CD4-positive, alpha-beta T cell (primary cell): Measurements from ENCODE around the gene EFR3B. TPM values are rescaled to one million over a fixed set of nuclear protein-coding genes. Genes with fewer than 3 reads are reported as not detected.

Experiments used
- ATAC-seq: fragments of 200-7000 bp; cut with Tn5 transposase; one replicate; pipeline ENCODE4 v1.10.0; 2022; ENCODE audit warnings: mild to moderate bottlenecking; ENCODE audit not compliant: poor library complexity
- CTCF ChIA-PET: fragments of 350-600 bp; sonication (Branson Sonifier 250); formaldehyde crosslinking; loops from one replicate; lab custom pipeline; 2021; ENCODE audit warnings: antibody characterized with exemption, inconsistent platforms; lab: Charles Lee
- POLR2A ChIA-PET: fragments of 350-600 bp; sonication (Branson Sonifier 250); formaldehyde crosslinking; loops from one replicate; lab custom pipeline; 2021; ENCODE audit warnings: antibody characterized with exemption, inconsistent platforms; lab: Charles Lee
- DNase-seq, 14 experiments: peaks; one replicate each; pipeline ENCODE4 v3.0.0-alpha.2; 2013 to 2020; ENCODE audit warnings: mixed read lengths in 2 of 14
- H3K27ac ChIP-seq, 2 donors: one replicate each; pipeline versions ENCODE4 v1.5.1 to v1.7.0; 2013; ENCODE audit warnings: low read length in 2 of 2, low read depth in 1 of 2, mild to moderate bottlenecking in 1 of 2
- H3K27me3 ChIP-seq, 2 experiments: 1 replicate in 1 of 2; 2 replicates in 1 of 2; pipeline versions ENCODE4 v1.6.1 to v1.7.0; 2013; ENCODE audit warnings: low read length in 2 of 2, control low read depth in 1 of 2, mild to moderate bottlenecking in 1 of 2, moderate library complexity in 1 of 2; ENCODE audit not compliant: insufficient read depth in 2 of 2, control insufficient read depth in 1 of 2
- H3K36me3 ChIP-seq: one replicate; pipeline ENCODE4 v1.6.1; 2013; ENCODE audit warnings: low read length, control low read depth; ENCODE audit not compliant: insufficient read depth
- H3K4me1 ChIP-seq: one replicate; pipeline ENCODE4 v1.6.1; 2013; ENCODE audit warnings: low read length, control low read depth; ENCODE audit not compliant: insufficient read depth
- H3K4me3 ChIP-seq: one replicate; pipeline ENCODE4 v1.5.1; 2013; ENCODE audit warnings: mild to moderate bottlenecking, low read length, moderate library complexity
- H3K9me3 ChIP-seq, 2 experiments: 1 replicate in 1 of 2; 2 replicates in 1 of 2; pipeline versions ENCODE4 v1.6.1 to v1.7.0; 2013; ENCODE audit warnings: low read length in 2 of 2, mild to moderate bottlenecking in 2 of 2, control low read depth in 1 of 2, moderate library complexity in 1 of 2; ENCODE audit not compliant: control insufficient read depth in 1 of 2, insufficient read depth in 1 of 2
- H3K27ac Mint-ChIP-seq: one replicate; pipeline ENCODE4 v1.8.0; 2020; ENCODE audit warnings: mixed read lengths
- H3K27me3 Mint-ChIP-seq: one replicate; pipeline ENCODE4 v1.8.0; 2021; ENCODE audit warnings: mixed read lengths
- H3K36me3 Mint-ChIP-seq: one replicate; pipeline ENCODE4 v1.8.0; 2021; ENCODE audit warnings: low read depth, mixed read lengths
- H3K4me1 Mint-ChIP-seq: one replicate; pipeline ENCODE4 v1.8.0; 2021; ENCODE audit warnings: low read depth, mixed read lengths
- H3K4me3 Mint-ChIP-seq: one replicate; pipeline ENCODE4 v1.8.0; 2020; ENCODE audit warnings: mild to moderate bottlenecking, mixed read lengths
- H3K9me3 Mint-ChIP-seq: one replicate; pipeline ENCODE4 v1.8.0; 2020; ENCODE audit warnings: mixed read lengths
- CTCF ChIP-seq: fragments of 200-600 bp; IDR thresholded peaks from one replicate; pipeline ENCODE4 v1.8.0; 2022; ENCODE audit warnings: antibody characterized with exemption, mild to moderate bottlenecking
- intact Hi-C, 2 experiments: fragments of 100-400 bp; cut with DNase I in 1 of 2; cut with micrococcal nuclease in 1 of 2; formaldehyde crosslinking; loops; one replicate each; pipeline versions ENCODE4 v1.15.1 to v1.9.0; 2023 to 2025; cut with DNase I, micrococcal nuclease
- total RNA-seq, 174 experiments: library from RNA in 2 of 174; stranded (reverse) in 2 of 174; gene quantifications; one replicate each; pipeline ENCODE4 v1.2.3 and lab custom pipeline; 2021 to 2026

The EFR3B gene
- total RNA-seq, 2 experiments from 2014 or later, result 0.11 TPM; not detected in 1

GRCh38 chr2:25082002-25082622 lies 40.2 kb downstream of the EFR3B start:
- no peak for TF ChIP-seq CTCF
- CTCF ChIA-PET, result no interaction called here
- ATAC-seq (no peak), DNase-seq (no peak)
- no peak overlapping the region for H3K4me3 ChIP-seq
- H3K9me3 ChIP-seq, result no peaks in the 10 kb centered on the region
- H3K27me3 Mint-ChIP-seq, result peaks cover 14% of the 10 kb centered on the region
- H3K4me3 Mint-ChIP-seq, result no peak overlapping the region
- H3K9me3 Mint-ChIP-seq, result no peaks in the 10 kb centered on the region
- POLR2A ChIA-PET, result no interaction called here
- no peaks in the 10 kb centered on the region for H3K36me3 Mint-ChIP-seq
- no peaks in the 10 kb centered on the region for H3K4me1 ChIP-seq
- no peak overlapping the region for H3K27ac ChIP-seq
- H3K36me3 ChIP-seq, result no peaks in the 10 kb centered on the region
- H3K4me1 Mint-ChIP-seq, result no peaks in the 10 kb centered on the region
- intact Hi-C loops, result no loop called here
- no peak overlapping the region for H3K27ac Mint-ChIP-seq
- peaks cover 3 to 7% of the 10 kb centered on the region in 2 experiments for H3K27me3 ChIP-seq

GRCh38 chr2:25085761-25086560 lies 44.1 kb downstream of the EFR3B start:
- Mint-ChIP-seq H3K4me3 (no peak overlapping the region), H3K36me3 (no peaks in the 10 kb centered on the region), H3K4me1 (no peaks in the 10 kb centered on the region), H3K27ac (no peak overlapping the region), H3K9me3 (no peaks in the 10 kb centered on the region), H3K27me3 (peaks cover 7% of the 10 kb centered on the region)
- intact Hi-C loops, result no loop called here
- ChIA-PET POLR2A (no interaction called here), CTCF (no interaction called here)
- no peak for TF ChIP-seq CTCF
- Histone ChIP-seq H3K27ac (no peak overlapping the region), H3K36me3 (no peaks in the 10 kb centered on the region), H3K27me3 (peaks cover 0 to 7% of the 10 kb centered on the region in 2 experiments), H3K4me3 (no peak overlapping the region), H3K4me1 (no peaks in the 10 kb centered on the region), H3K9me3 (no peaks in the 10 kb centered on the region)
- no peak for DNase-seq
- ATAC-seq, result no peak

GRCh38 chr2:25088817-25089516 lies 47.1 kb downstream of the EFR3B start:
- DNase-seq (no peak), ATAC-seq (no peak)
- ChIA-PET CTCF (no interaction called here), POLR2A (no interaction called here)
- TF ChIP-seq CTCF, result no peak
- Mint-ChIP-seq H3K27ac (no peak overlapping the region), H3K4me1 (no peaks in the 10 kb centered on the region), H3K4me3 (no peak overlapping the region), H3K36me3 (no peaks in the 10 kb centered on the region), H3K9me3 (no peaks in the 10 kb centered on the region), H3K27me3 (peaks cover 7% of the 10 kb centered on the region)
- Histone ChIP-seq H3K9me3 (no peaks in the 10 kb centered on the region), H3K4me3 (no peak overlapping the region), H3K27me3 (no peaks in the 10 kb centered on the region), H3K4me1 (no peaks in the 10 kb centered on the region), H3K36me3 (no peaks in the 10 kb centered on the region), H3K27ac (no peak overlapping the region)
- intact Hi-C loops, result no loop called here
